Left renal cortex interstitium (tissue), 4 donors: ENCODE results near the gene CDX2. TPM values are rescaled to one million over a fixed set of nuclear protein-coding genes. Genes with fewer than 3 reads are reported as not detected.

Experiments used
- DNase-seq, 4 donors: peaks; one replicate each; pipeline ENCODE4 v3.0.0-alpha.2; 2013; ENCODE audit warnings: low read depth in 4 of 4, low spot score in 2 of 4, missing footprints in 1 of 4
- polyA plus RNA-seq, 4 donors: library from polyadenylated mRNA; unstranded; fragments of 120-200 nt; gene quantifications; one replicate each; pipeline ENCODE4 v1.2.1, GENCODE V29; 2013; ENCODE audit not compliant: insufficient read length in 4 of 4

The CDX2 gene
- polyA plus RNA-seq, 4 donors, result not detected

DNA sequence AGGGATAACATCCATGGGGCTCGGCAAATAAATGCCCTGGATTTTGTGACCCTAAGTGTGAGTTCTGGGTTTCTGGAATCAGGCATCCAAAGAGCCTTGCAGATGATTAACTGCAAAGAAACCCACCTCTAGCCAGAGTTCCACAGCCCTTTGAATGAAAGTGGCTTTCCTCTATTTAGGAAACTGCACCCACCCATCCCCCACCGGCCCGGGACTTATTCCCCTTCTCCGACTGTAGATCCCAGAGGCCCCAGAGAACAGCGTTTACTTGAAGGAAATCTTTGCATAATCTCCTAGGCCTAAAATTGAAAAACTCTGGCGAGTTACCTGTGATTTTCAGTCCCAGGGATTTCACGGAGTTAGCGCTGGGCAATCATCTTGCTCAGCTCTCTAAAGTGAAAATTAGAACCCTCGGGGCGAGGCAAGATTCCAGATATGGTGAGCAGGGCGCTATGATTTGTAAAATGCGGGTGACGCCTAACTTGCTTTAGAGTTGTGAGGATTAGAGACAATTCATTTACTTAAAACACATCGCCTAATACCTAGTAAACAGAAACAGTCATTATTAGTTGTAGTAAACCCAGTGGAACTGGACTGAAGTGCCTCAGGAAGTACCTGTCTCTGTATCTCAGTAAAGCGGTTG is 10.0 kb upstream of the CDX2 start:
- DNase-seq, result no peak

GRCh38 chr13:27978301-27978968 is 9.3 kb upstream of the CDX2 start:
- DNase-seq, result no peak

- no peak for DNase-seq
Observed at GRCh38 chr13:27977476-27978300, 8.6 kb upstream of the CDX2 start.

DNA sequence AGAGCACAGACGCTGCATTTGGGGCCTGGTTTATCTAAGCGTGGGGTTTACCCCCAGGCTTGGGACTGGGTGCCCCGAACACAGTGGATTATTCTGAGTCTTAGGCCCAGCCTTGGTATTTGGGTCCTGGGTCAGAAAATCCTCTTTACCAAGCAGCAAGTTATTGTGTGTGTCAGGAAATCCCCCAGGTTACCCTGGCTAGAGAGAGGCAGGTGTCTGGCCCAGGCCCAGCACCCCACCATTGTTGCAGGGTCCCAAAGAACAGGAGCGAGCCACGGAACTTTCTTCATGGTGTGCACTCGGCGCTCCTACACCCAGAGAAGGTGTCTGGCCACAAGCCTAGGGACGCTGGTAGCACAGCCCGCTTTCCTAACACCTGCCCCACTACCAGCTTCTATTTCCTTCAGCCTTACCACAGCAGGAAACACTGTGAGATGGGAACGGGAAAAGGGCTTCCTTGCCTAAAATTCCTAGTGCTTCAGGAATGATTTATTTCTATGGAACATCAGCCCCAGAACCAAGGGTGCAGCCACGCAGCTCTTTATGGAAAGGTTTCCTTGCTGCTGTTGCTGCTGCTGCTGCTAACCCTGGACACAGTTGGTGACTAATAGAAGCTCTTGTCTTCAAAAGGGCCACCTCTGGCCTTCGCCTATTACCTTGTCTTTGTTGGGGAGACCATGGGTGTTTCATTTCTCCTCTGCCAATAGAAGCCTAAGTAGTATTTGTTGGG is 7.4 kb upstream of the CDX2 start:
- no peak for DNase-seq

GRCh38 chr13:27975564-27976361 is 6.6 kb upstream of the CDX2 start:
- DNase-seq, result no peak

DNA sequence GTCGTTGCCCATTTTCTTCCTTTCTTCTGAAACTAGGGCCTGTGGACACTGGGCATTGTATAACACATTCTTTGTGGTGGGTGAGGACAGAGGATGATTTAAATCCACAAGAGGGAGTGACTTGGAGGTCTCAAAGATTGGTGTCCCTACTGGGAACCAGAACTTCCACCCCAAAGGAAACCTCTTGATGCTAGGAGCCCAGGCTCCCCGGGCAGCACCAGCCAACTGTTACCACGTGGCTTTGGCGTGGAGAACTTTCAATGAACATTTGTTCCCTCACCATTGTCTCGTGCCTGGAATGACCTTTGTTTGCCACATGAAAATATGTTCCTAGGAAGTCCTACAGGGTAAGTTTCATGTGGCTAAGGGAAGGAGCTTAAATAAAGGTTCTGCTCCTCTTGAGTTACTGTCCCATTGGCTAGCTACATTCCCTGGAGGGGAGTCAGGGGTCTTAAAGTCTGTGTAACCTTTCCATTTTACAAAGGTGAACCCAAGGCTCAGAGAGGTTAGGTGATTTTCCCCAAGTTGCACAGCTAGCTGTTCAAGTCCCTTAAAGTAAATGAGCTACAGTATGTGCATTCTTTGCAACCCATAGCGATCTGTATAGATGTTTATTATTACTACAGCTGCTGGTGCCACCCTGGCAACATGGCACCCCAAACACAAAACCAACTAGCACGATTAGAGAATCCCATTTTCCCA is 5.0 kb upstream of the CDX2 start:
- no peak for DNase-seq

DNA sequence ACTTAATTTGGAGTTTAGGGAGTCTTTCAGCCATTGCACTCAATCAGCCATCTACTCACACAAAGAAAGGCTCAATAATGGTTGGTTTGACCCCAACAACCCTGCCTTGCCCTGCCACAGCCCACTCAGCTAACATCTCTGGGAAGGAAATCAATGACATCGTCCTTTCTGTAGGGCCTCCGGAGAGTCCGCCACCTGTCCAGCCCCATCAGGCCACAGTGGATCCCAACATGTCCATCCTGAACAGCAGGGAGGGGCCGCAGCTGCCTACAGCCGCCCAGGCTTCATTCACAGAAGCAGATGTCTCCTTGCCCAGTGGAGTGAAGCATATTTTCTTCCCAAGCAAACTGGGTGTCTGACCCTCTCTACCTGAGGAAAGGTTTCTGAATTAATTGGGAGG is 4.2 kb upstream of the CDX2 start:
- DNase-seq, result no peak

GRCh38 chr13:27972478-27972820 is 3.3 kb upstream of the CDX2 start:
- DNase-seq, result no peak

DNA sequence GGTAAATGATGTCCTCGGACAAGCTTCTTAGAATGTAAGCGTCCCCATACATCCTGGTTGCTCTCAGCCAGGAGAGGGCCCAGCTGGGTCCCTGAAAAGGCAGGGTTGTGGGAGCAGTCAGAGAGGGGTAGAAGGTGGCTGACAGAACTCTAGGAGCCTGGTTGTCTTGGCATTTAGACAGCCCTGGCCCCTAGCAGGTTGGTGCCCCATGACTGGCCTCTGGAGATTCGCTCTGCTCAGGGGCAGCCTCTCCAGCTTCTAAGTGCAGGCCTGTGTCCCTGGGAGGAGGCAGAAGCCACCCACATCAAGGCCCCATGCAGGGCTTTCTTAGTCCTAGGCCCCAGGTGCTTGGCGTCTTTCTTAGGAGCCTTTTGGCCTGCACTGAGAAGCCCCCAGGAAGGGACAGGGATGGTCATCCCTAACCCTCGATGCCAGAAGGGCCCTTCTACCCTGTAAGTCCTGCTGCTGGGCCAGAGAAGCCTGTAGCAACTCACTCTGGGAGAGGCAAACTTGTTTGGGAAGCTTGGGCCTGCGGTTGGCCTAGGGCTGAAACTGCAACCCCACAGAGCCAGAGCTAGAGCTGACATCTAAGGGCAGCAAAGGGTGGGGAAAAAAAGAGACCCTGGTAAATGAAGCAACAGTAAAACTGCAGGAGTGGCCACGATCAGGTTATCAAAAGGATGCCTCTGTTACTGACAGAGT is 2.8 kb upstream of the CDX2 start:
- DNase-seq, result no peak

DNA sequence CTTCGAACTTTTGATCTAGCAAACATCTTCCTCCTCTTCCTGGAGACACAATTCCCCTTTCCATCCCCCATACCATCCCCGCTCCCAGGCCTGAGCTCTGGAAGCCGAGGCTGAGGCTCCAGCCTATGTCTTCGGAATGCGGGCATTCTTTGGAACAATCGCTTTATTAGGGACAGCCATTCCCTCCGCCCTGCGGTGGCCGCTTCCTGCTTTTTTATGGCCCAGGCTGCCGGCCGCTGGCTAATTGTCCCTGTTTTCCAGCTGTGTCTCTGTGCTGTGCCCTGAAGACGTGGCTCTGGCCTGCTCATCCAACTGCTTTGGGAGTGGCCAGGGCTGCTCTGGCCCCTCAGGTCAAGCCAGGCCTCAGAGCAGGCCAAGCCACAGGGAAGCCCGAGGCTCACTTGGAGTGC is 2.1 kb upstream of the CDX2 start:
- no peak for DNase-seq

DNA sequence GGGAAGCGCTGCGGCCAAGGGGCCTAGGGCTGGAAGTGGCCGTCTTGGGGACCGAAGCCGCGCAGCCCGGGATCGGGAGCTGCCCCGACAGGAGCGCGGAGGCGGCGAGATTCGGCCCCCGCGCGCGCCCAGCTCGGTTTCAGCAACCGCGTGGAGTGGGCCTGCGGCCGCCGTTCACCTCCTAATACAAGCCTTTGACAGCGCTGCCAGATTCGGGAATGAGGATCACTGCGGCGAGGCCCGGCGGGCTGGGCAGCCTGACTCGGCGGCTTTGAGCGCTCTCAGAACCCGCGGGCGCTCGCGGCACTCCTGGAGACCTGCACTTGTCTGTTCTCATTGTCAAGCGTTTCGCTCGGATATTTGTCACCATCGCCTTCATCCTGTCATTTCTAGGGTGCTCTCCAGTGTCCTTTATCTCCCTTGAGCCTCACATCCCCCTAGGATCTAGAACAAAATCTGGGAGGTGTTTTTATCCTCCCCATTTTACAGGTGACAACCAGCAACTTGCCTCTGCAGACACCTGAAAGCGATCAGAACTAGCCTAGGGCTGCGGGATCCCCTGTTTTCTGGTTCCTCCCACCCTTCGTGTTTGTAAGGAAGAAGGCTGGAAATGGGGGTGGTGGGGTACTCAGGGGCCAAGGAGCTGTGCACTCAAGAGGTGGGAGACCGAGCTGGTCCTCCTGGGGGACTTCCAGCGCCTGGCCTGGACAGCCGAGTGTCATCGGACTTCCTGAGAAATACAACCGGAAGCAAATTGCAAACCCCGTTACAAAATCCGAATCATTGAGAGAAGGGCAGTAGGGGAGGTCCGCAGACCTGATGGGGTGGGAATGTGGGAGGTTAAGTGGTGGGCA is 1.5 kb upstream of the CDX2 start:
- DNase-seq, result no peak

DNA sequence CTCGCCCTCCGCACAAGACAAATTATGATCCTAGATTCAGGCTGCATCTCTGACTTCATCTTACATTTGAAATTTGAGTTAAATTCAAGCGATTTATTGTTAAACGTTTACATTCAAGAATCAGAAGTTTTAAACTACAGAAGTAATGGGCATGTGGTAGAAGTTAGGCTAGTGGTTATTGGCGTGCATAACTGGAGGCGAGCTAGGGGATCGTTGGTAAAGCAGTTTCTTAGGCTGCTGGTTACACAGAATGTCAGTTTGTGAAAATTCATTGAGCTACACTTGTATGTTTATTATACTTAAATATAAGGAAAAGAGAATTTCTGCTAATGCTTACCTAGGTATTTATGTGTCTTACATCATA is 733 bp upstream of the CDX2 start:
- no peak for DNase-seq

- no peak for DNase-seq
Observed at GRCh38 chr13:27968316-27969081, 616 bp downstream of the CDX2 start.

- no peak for DNase-seq
Observed at GRCh38 chr13:27967736-27968315, 1.3 kb downstream of the CDX2 start.

DNA sequence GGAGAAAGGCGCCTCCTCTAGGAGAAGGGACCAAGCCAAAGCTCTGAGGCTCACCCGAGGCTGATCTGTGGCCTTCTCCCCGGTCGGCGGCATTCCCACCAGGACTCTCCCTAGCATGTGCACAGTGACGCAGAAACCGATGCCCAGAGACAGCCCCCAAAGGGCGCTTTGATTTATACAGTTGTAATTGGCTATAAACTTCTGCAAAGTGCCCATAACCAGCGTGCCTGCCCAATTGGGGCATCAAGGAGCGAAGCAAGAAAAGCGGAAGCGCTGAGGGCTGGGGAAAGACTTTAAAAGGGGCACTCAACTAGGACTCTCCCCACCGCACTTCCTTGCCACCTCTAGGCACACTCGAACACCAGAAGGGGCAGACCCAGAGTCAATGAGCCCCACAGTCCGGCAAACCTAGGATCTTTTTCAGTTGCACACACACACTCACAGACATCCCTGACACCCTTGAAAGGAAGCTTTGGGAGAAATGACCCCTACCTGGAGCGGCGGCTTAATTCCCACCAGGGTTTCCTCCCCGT is 1.8 kb downstream of the CDX2 start:
- no peak for DNase-seq

GRCh38 chr13:27966641-27967202 is 2.4 kb downstream of the CDX2 start:
- no peak for DNase-seq
